Measurements from ENCODE around the gene PHACTR1.
"Not testable (repeated sequence)": the region's sequence is repeated elsewhere in the genome, so short reads cannot be mapped to it uniquely, and the experiment has no call there.

Gene PHACTR1

GRCh38 chr6:12760911-12761310 lies 44.3 kb downstream of the PHACTR1 start:
- DNase-seq (ENCODE audit: low read depth) = no peak
- H3K4me3 ChIP-seq (ENCODE audit: low read length) = no peak overlapping the region
- no peak for TF ChIP-seq CTCF (conservative IDR thresholded peaks at IDR 0.05; ENCODE audit: low read depth, low read length)

GRCh38 chr6:12761376-12762115 lies 45.0 kb downstream of the PHACTR1 start:
- peak; percentile 29 for DNase-seq (ENCODE audit: low read depth)
- no peak for TF ChIP-seq CTCF (conservative IDR thresholded peaks at IDR 0.05; ENCODE audit: low read depth, low read length)
- no peak overlapping the region for H3K4me3 ChIP-seq (ENCODE audit: low read length)

GRCh38 chr6:12762731-12763434 lies 46.3 kb downstream of the PHACTR1 start:
- H3K4me3 ChIP-seq (ENCODE audit: low read length); DNase-seq (ENCODE audit: low read depth): not testable (repeated sequence)

GRCh38 chr6:12766365-12766764 lies 49.8 kb downstream of the PHACTR1 start:
- DNase-seq (ENCODE audit: low read depth) = no peak
- H3K4me3 ChIP-seq (ENCODE audit: low read length) = no peak overlapping the region
- TF ChIP-seq CTCF (conservative IDR thresholded peaks at IDR 0.05; ENCODE audit: low read depth, low read length) = no peak

- H3K4me3 ChIP-seq (ENCODE audit: low read length) = no peak overlapping the region
- no peak for TF ChIP-seq CTCF (conservative IDR thresholded peaks at IDR 0.05; ENCODE audit: low read depth, low read length)
- no peak for DNase-seq (ENCODE audit: low read depth)
Measured at GRCh38 chr6:12767016-12767415, 50.4 kb downstream of the PHACTR1 start.

GRCh38 chr6:12769556-12770256 lies 53.1 kb downstream of the PHACTR1 start:
- no peak for TF ChIP-seq CTCF (conservative IDR thresholded peaks at IDR 0.05; ENCODE audit: low read depth, low read length)
- no peak overlapping the region for H3K4me3 ChIP-seq (ENCODE audit: low read length)
- no peak for DNase-seq (ENCODE audit: low read depth)

GRCh38 chr6:12772416-12772815 lies 55.8 kb downstream of the PHACTR1 start:
- no peak for DNase-seq (ENCODE audit: low read depth)
- H3K4me3 ChIP-seq (ENCODE audit: low read length) = no peak overlapping the region
- TF ChIP-seq CTCF (conservative IDR thresholded peaks at IDR 0.05; ENCODE audit: low read depth, low read length) = no peak
